ENCODE data around the gene CPEB4. TPM values are rescaled to one million over a fixed set of nuclear protein-coding genes. Genes with fewer than 3 reads are reported as not detected.

The CPEB4 gene
- total and polyA plus RNA-seq, 4 donors, result 14.3 to 113 (median 32.1) TPM

- Histone ChIP-seq H3K9ac (ENCODE audit: low read depth in 1 of 2, low read length in 2 of 2) (no peak overlapping the region), H3K4me1 (ENCODE audit: control insufficient read depth in 4 of 4, insufficient read depth in 4 of 4, low read length in 3 of 4) (peaks cover 0 to 10% (median 5%) of the 10 kb centered on the region in 4 donors), H3K9me3 (ENCODE audit: control insufficient read depth in 4 of 4, low read length in 3 of 4) (no peaks in the 10 kb centered on the region), H3K36me3 (ENCODE audit: control insufficient read depth in 4 of 4, insufficient read depth in 3 of 4, low read depth in 1 of 4, low read length in 3 of 4) (no peaks in the 10 kb centered on the region), H3K27me3 (ENCODE audit: control insufficient read depth in 4 of 4, insufficient read depth in 4 of 4, low read length in 3 of 4) (no peaks in the 10 kb centered on the region), H3K27ac (ENCODE audit: low read depth in 1 of 2, low read length in 2 of 2) (no peak overlapping the region), H3K4me3 (ENCODE audit: low read depth in 1 of 3, low read length in 3 of 3) (no peak overlapping the region)
- TF ChIP-seq REST (IDR thresholded peaks at IDR 0.05) (no peak), HNF4A (conservative IDR thresholded peaks at IDR 0.05) (no peak), FOXA2 (IDR thresholded peaks at IDR 0.05) (no peak), HNF4G (IDR thresholded peaks at IDR 0.05) (no peak), TAF1 (conservative IDR thresholded peaks at IDR 0.05) (no peak), GABPA (IDR thresholded peaks at IDR 0.05 in 1 of 2, conservative IDR thresholded peaks at IDR 0.05 in 1 of 2) (no peak), NR2F2 (IDR thresholded peaks at IDR 0.05) (no peak), YY1 (IDR thresholded peaks at IDR 0.05) (no peak), ZBTB33 (IDR thresholded peaks at IDR 0.05) (no peak), EGR1 (IDR thresholded peaks at IDR 0.05; ENCODE audit: low read depth in 2 of 2) (no peak)
- DNase-seq (ENCODE audit: low spot score), result no peak
- 93% methylated on average over 2 of the region's 2 CpGs for WGBS
Observed at GRCh38 chr5:173855995-173856656, 32.0 kb upstream of the CPEB4 start.

- Histone ChIP-seq H3K4me1 (ENCODE audit: control insufficient read depth in 4 of 4, insufficient read depth in 4 of 4, low read length in 3 of 4) (peaks cover 0 to 10% (median 5%) of the 10 kb centered on the region in 4 donors), H3K27me3 (ENCODE audit: control insufficient read depth in 4 of 4, insufficient read depth in 4 of 4, low read length in 3 of 4) (no peaks in the 10 kb centered on the region), H3K27ac (ENCODE audit: low read depth in 1 of 2, low read length in 2 of 2) (no peak overlapping the region), H3K36me3 (ENCODE audit: control insufficient read depth in 4 of 4, insufficient read depth in 3 of 4, low read depth in 1 of 4, low read length in 3 of 4) (no peaks in the 10 kb centered on the region), H3K4me3 (ENCODE audit: low read depth in 1 of 3, low read length in 3 of 3) (no peak overlapping the region), H3K9me3 (ENCODE audit: control insufficient read depth in 4 of 4, low read length in 3 of 4) (no peaks in the 10 kb centered on the region), H3K9ac (ENCODE audit: low read depth in 1 of 2, low read length in 2 of 2) (no peak overlapping the region)
- 98% methylated on average over 3 of the region's 3 CpGs for WGBS
- TF ChIP-seq FOXA2 (IDR thresholded peaks at IDR 0.05) (no peak), FOXA1 (IDR thresholded peaks at IDR 0.05) (no peak), RXRA (IDR thresholded peaks at IDR 0.05) (no peak), REST (IDR thresholded peaks at IDR 0.05) (no peak), EGR1 (IDR thresholded peaks at IDR 0.05; ENCODE audit: low read depth in 2 of 2) (no peak), CTCF (IDR thresholded peaks at IDR 0.05; ENCODE audit: low read depth, low read length, missing input control) (no peak), HNF4A (conservative IDR thresholded peaks at IDR 0.05) (no peak), YY1 (IDR thresholded peaks at IDR 0.05) (no peak), HNF4G (IDR thresholded peaks at IDR 0.05) (no peak), RAD21 (IDR thresholded peaks at IDR 0.05) (no peak), ATF3 (IDR thresholded peaks at IDR 0.05) (no peak), GABPA (IDR thresholded peaks at IDR 0.05 in 1 of 2, conservative IDR thresholded peaks at IDR 0.05 in 1 of 2) (no peak), NR2F2 (IDR thresholded peaks at IDR 0.05) (no peak), TAF1 (conservative IDR thresholded peaks at IDR 0.05) (no peak), ZBTB33 (IDR thresholded peaks at IDR 0.05) (no peak), SP1 (IDR thresholded peaks at IDR 0.05) (no peak), MAX (IDR thresholded peaks at IDR 0.05) (no peak)
- no peak for DNase-seq (ENCODE audit: low spot score)
Observed at GRCh38 chr5:173857234-173857633, 30.9 kb upstream of the CPEB4 start.
